H1 (cell line): ENCODE data around the gene EHBP1. TPM values are rescaled to one million over a fixed set of nuclear protein-coding genes. Genes with fewer than 3 reads are reported as not detected.

ENCODE experiments used
- BCL11A ChIP-seq, 2 experiments: IDR thresholded peaks; one replicate each; pipeline ENCODE4 v1.6.1; 2011; ENCODE audit warnings: low read depth in 2 of 2, low read length in 2 of 2, mild to moderate bottlenecking in 2 of 2
- CHD7 ChIP-seq: fragments of 300-600 bp; sonication (generic); IDR thresholded peaks from 2 replicates; pipeline ENCODE4 v1.7.1; 2012; ENCODE audit warnings: low read length, moderate library complexity, mild to moderate bottlenecking, inconsistent platforms; ENCODE audit not compliant: insufficient replicate concordance
- EP300 ChIP-seq, 2 experiments: IDR thresholded peaks; 1 replicate in 1 of 2; 2 replicates in 1 of 2; pipeline ENCODE4 v1.6.1; 2011 to 2012; ENCODE audit warnings: low read depth in 2 of 2, low read length in 2 of 2, mild to moderate bottlenecking in 2 of 2, borderline replicate concordance in 1 of 2, inconsistent platforms in 1 of 2, moderate library complexity in 1 of 2
- KDM4A ChIP-seq: IDR thresholded peaks from one replicate; pipeline ENCODE4 v1.7.1; 2012; ENCODE audit warnings: low read depth, mild to moderate bottlenecking, moderate library complexity, low read length, inconsistent platforms; ENCODE audit not compliant: severe bottlenecking
- PHF8 ChIP-seq: fragments of 200-600 bp; sonication (generic); conservative IDR thresholded peaks from 2 replicates; pipeline ENCODE4 v1.7.1; 2012; ENCODE audit warnings: low read depth, mild to moderate bottlenecking, inconsistent platforms, low read length, moderate library complexity
- SAP30 ChIP-seq: fragments of 300-600 bp; sonication (generic); IDR thresholded peaks from 2 replicates; pipeline ENCODE4 v1.7.1; 2012; ENCODE audit warnings: low read length, moderate library complexity, mild to moderate bottlenecking, inconsistent platforms; ENCODE audit not compliant: insufficient read depth, insufficient replicate concordance
- TBP ChIP-seq: IDR thresholded peaks from 2 replicates; pipeline ENCODE4 v1.6.1; 2011; ENCODE audit warnings: low read depth, low read length, improper control_type of control experiment
- polyA plus RNA-seq, 7 experiments: library from polyadenylated mRNA; depleted of rRNA in 3 of 7; stranded (reverse) in 5 of 7; unstranded in 2 of 7; fragments of >200 nt in 5 of 7; fragments of 200-250 nt in 2 of 7; gene quantifications; 1 replicate in 5 of 7; 2 replicates in 1 of 7; 4 replicates in 1 of 7; pipeline versions ENCODE4 v1.2.1 to v1.2.3, GENCODE V29; 2011 to 2013; ENCODE audit warnings: missing spikeins in 2 of 7, mixed read lengths in 2 of 7
- total RNA-seq: library from RNA; stranded (reverse); fragmentation: NEBNext Ultra II Directional; extraction: Animal tissue kit (Norgen Biotek cat#: 25700); gene quantifications from 2 replicates; pipeline ENCODE4 v1.2.1, GENCODE V29; 2021

EHBP1 gene
- total and polyA plus RNA-seq, 2 of the 8 experiments (the other 6 are each of a cell fraction or from before 2014, with no cell fraction given), result 12.0 to 64.1 TPM

DNA sequence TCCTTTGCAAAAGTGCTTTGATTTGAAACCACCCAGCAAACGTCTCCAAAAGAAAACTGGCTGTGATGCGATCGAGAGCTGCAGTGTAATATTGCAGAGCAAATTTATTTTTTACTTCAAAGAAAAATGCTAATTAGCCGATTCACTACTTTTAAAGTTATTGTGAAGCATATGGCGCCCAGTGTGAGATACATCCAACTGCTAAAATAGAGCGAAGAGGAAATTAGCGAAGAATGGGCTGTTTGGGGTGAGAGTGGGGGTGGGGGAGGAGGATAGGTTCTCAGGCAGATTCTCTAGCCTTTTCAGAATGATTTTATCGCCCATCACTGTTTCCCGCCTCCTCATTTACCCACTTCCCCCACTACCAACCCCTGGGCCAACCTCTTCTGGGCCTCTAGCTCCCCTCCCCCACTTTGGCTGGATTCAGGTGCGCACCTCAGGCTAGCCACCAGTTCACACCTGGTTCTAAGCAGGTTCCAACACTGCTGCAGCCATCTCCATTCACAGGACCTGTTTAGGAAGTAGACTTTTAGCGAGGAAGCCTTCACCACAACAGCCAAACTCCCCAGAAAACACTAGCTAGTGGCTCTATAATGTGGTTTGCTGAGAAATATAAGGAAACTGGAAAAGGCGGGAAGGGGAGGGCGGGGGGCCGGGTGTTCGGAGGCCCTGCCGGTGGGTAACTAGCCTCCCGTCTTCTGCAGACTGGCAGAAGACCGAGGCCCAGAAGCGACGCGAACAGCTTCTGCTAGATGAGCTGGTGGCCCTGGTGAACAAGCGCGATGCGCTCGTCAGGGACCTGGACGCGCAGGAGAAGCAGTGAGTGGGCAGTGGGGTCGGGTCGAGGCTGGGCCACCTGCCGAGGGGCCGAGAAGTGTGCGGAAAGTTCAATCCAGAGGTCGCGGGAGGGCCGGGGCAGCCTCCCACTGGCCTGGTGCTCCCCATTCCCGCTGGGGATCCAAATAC, 339.1 kb downstream of the EHBP1 start (continued):
- TF ChIP-seq CHD7, result peak; percentile 74
- TF ChIP-seq SAP30, result no peak
- peak; percentile 51; the same call in 1 of the 2 replicates for TF ChIP-seq TBP
- peak; percentile 54 for TF ChIP-seq KDM4A
- TF ChIP-seq EP300 (IDR thresholded peaks at IDR 0.05; ENCODE audit: borderline replicate concordance in 1 of 2, low read depth in 2 of 2, low read length in 2 of 2), result peak in 1 of 2 experiments; percentile 76; a peak in 1 of 3 replicates
- 0 out of 2 replicates have a peak, but pooled peaks have one; percentile 29 for TF ChIP-seq PHF8
- no peak for TF ChIP-seq BCL11A (IDR thresholded peaks at IDR 0.05; ENCODE audit: low read depth in 2 of 2, low read length in 2 of 2)
